Ascending aorta (tissue), 2 donors: ENCODE data around the gene ZNF277. TPM values are rescaled to one million over a fixed set of nuclear protein-coding genes. Genes with fewer than 3 reads are reported as not detected.

Source experiments
- DNase-seq, 2 donors: peaks; one replicate each; pipeline ENCODE4 v3.0.0-alpha.2; 2019; ENCODE audit warnings: low spot score in 2 of 2
- H3K27ac ChIP-seq, 2 donors: fragments of 200-600 bp; sonication (generic); one replicate each; pipeline ENCODE4 v1.5.1; 2016 to 2017; ENCODE audit warnings: mild to moderate bottlenecking in 1 of 2
- H3K27me3 ChIP-seq: fragments of 200-600 bp; sonication (generic); one replicate; pipeline ENCODE4 v1.5.1; 2017
- H3K36me3 ChIP-seq, 2 donors: fragments of 200-600 bp; sonication (generic); one replicate each; pipeline ENCODE4 v1.5.1; 2016
- H3K4me1 ChIP-seq, 2 donors: fragments of 200-600 bp; sonication (generic); one replicate each; pipeline ENCODE4 v1.5.1; 2016 to 2017; ENCODE audit warnings: mild to moderate bottlenecking in 1 of 2
- H3K4me3 ChIP-seq, 2 donors: fragments of 200-600 bp; sonication (generic); one replicate each; pipeline ENCODE4 v1.5.1; 2016 to 2017; ENCODE audit warnings: mild to moderate bottlenecking in 1 of 2
- H3K9me3 ChIP-seq, 2 donors: fragments of 200-600 bp; sonication (generic); one replicate each; pipeline ENCODE4 v1.5.1; 2016
- CTCF ChIP-seq, 3 experiments: fragments of 200-600 bp in 2 of 3; fragments of 450-650 bp in 1 of 3; sonication (generic) in 2 of 3; IDR thresholded peaks; one replicate each; pipeline ENCODE4 v1.5.1; 2016 to 2019; ENCODE audit warnings: antibody characterized with exemption in 3 of 3, mild to moderate bottlenecking in 1 of 3, moderate library complexity in 1 of 3
- intact Hi-C: fragments of 100-400 bp; cut with DNase I; formaldehyde crosslinking; loops from one replicate; pipeline ENCODE4 v1.15.1; 2023
- total RNA-seq: library from RNA; depleted of rRNA; stranded (reverse); fragments of >200 nt; gene quantifications from one replicate; pipeline ENCODE4 v1.1.0, GENCODE V29; 2016

The ZNF277 gene
- total RNA-seq, 1 donor from 2014 or later: 0.43 TPM

DNA sequence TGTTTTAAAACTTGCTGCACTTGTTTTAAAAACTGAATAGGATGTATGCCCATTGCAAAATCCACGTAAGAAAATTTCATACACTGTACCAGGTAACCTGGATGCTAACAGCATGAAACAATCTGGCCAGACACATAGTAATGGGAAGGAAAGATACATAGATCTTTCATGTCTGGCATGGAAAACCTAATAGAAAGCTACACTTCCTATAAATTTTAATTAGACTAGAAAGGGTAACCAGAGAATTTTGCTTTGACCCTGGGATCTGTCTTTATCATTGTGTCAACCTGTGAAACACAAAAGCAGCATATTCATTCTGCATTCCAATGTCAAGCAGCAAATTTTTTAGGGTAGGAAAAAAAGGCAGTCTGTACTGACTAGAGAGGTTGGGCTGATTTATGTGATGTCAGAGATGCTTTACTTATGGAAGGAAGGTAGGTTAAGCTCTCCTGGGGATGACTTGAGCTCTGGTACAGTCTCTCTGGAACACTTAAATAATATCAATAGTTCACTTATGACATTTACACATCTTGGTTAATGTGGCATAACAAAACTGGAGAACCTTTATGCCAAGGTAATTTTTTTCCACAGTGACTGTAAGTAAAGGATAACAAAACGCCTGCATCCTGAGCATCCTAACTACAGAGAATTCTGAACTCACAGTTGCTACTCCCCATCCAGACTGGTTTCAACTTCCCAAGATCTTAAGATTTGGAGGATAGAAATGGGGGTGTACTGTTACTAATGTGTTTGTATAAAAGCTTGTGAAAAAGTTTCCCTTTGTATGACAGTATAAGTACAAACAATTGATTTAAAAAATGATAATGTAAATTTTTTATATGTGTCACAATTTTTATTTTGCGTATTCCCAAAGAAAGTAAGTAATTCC, 45.0 kb upstream of the ZNF277 start:
- no peaks in the 10 kb centered on the region for H3K27me3 ChIP-seq
- intact Hi-C loops: no loop called here
- H3K27ac ChIP-seq: no peak overlapping the region
- DNase-seq: no peak
- no peaks in the 10 kb centered on the region for H3K36me3 ChIP-seq
- H3K4me1 ChIP-seq: peaks cover 0 to 7% of the 10 kb centered on the region in 2 donors
- H3K4me3 ChIP-seq: no peak overlapping the region
- TF ChIP-seq CTCF (IDR thresholded peaks at IDR 0.05): no peak
- H3K9me3 ChIP-seq: no peaks in the 10 kb centered on the region

DNA sequence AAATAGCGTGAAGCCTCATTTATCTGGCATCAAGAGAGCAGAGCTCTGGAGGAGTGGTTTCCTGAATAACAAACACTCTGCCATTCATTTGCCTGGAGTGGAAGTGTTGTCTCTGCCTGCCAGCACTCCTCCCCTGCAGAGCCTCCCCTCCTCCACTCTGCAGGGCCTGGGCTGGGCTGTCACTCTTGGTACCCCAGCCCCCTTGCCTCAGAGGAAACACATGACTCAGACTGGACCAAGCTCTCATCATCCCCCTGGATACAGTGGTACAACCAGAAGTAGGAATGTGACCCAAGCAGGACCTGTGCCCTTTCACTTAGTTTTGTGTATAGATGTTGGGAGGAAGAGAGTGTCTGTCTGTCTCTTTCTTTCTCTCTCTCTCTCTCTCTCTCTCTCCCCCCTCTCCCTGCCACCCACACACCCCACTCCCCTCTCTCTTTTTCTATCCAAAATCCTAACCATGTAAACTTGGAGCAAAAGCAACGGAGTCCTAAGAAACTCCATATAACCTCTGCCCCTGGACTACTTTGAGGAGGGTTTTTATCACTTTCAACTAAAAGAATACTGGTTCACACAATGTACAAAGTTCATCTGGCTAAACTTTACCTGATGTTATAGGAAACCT, 44.2 kb upstream of the ZNF277 start:
- no peaks in the 10 kb centered on the region for H3K9me3 ChIP-seq
- intact Hi-C loops: no loop called here
- DNase-seq: no peak
- H3K4me1 ChIP-seq: peaks cover 0 to 7% of the 10 kb centered on the region in 2 donors
- H3K27me3 ChIP-seq: no peaks in the 10 kb centered on the region
- TF ChIP-seq CTCF (IDR thresholded peaks at IDR 0.05): no peak
- no peaks in the 10 kb centered on the region for H3K36me3 ChIP-seq
- no peak overlapping the region for H3K4me3 ChIP-seq
- no peak overlapping the region for H3K27ac ChIP-seq

DNA sequence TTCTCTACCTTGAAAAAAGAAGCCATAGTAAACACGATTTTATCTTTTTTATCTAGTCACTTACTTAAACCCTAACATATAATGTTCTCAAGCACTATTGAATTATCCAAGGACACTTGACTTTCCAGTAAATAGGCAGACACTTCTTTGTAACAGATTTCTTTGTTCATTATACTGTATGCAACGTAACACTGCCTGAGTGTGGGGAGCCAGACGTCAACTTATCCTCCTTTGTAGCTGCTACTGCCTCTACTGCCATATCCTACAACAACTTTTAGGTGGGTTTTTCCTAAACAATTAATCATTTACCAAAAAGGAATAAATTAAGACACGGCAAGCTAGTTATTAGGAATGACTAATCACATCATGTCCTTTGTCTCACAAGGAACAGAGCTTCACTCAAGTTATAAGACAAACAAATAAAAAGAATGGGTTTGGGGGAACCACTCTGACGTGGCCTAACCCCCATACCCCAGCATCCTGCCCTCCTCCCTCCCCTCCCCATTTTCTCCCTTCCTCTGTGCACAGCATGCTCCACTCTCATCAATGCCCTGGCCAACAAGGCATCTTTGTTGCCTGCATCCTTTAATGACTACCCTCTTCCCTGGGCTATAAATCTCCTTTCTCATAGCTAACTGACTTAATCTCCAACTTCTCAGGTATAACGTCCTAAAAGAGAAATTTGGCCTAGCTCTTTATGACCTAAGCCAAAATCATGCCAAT, 43.5 kb upstream of the ZNF277 start:
- H3K27ac ChIP-seq: no peak overlapping the region
- no peaks in the 10 kb centered on the region for H3K27me3 ChIP-seq
- no peaks in the 10 kb centered on the region for H3K36me3 ChIP-seq
- intact Hi-C loops: no loop called here
- no peaks in the 10 kb centered on the region for H3K9me3 ChIP-seq
- no peak overlapping the region for H3K4me3 ChIP-seq
- DNase-seq: no peak
- peaks cover 0 to 7% of the 10 kb centered on the region in 2 donors for H3K4me1 ChIP-seq
- no peak for TF ChIP-seq CTCF (IDR thresholded peaks at IDR 0.05)

DNA sequence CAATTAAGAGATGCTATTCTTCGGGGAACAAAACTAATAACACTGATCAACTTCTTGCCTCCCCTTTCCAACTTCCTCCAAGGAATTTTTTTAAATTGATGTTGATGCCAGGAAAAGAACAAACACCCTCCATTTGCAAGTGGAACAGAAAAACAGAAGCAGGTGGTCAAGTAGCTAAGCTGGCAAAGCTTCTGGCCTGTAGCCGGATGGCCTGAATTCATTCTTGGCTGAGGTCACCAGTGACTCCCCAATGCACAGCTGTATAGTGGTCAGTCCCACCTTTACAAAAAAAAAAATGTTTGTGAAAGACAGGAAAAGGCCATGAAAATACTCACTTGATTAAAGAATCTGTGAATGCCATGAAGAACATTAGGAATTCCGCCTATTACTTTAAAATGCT, 39.3 kb upstream of the ZNF277 start:
- intact Hi-C loops: no loop called here
- H3K27me3 ChIP-seq: no peaks in the 10 kb centered on the region
- H3K4me3 ChIP-seq: no peak overlapping the region
- H3K36me3 ChIP-seq: no peaks in the 10 kb centered on the region
- no peak for DNase-seq
- no peaks in the 10 kb centered on the region for H3K9me3 ChIP-seq
- no peak overlapping the region for H3K27ac ChIP-seq
- TF ChIP-seq CTCF (IDR thresholded peaks at IDR 0.05): no peak
- peaks cover 0 to 2% of the 10 kb centered on the region in 2 donors for H3K4me1 ChIP-seq

GRCh38 chr7:112168915-112169314, 37.6 kb upstream of the ZNF277 start:
- H3K27ac ChIP-seq: no peak overlapping the region

More at GRCh38 chr7:112168915-112169314, 37.6 kb upstream of the ZNF277 start:
- no peaks in the 10 kb centered on the region for H3K9me3 ChIP-seq
- DNase-seq: no peak
- H3K27me3 ChIP-seq: no peaks in the 10 kb centered on the region
- intact Hi-C loops: no loop called here
- no peaks in the 10 kb centered on the region for H3K36me3 ChIP-seq
- no peaks in the 10 kb centered on the region for H3K4me1 ChIP-seq
- no peak for TF ChIP-seq CTCF (IDR thresholded peaks at IDR 0.05)
- no peak overlapping the region for H3K4me3 ChIP-seq
